HL-60/S4 treated with retinoic acid at 250 ng/mL for 4 days and 3 days (cell line): ENCODE data around the gene F11R.
"Not testable (repeated sequence)": the region's sequence is repeated elsewhere in the genome, so short reads cannot be mapped to it uniquely, and the experiment has no call there.

Experiments used
- in situ Hi-C: fragments of 300-500 bp; cut with MboI; formaldehyde crosslinking; loops from 2 replicates; pipeline ENCODE4 v1.7.0; 2022; ENCODE audit warnings: low sequenced_read_pairs

The F11R gene

GRCh38 chr1:161044908-161045735, 24.2 kb upstream of the F11R start:
- in situ Hi-C loops: no loop called here

GRCh38 chr1:161044535-161044907, 23.6 kb upstream of the F11R start:
- in situ Hi-C loops: no loop called here

- in situ Hi-C loops: no loop called here
Measured at GRCh38 chr1:161039546-161039945, 18.6 kb upstream of the F11R start.

GRCh38 chr1:161039154-161039545, 18.2 kb upstream of the F11R start:
- in situ Hi-C loops: no loop called here

GRCh38 chr1:161038523-161039153, 17.7 kb upstream of the F11R start, which contains the start of gene TSTD1:
TSS of gene TSTD1 (minus strand) at chr1:161038964. CDS start at chr1:161038889, 75 bp downstream.
- in situ Hi-C loops: no loop called here

GRCh38 chr1:161037661-161038522, 16.9 kb upstream of the F11R start:
- in situ Hi-C loops: no loop called here

- in situ Hi-C loops: no loop called here
Measured at GRCh38 chr1:161033751-161034150, 12.8 kb upstream of the F11R start.

- in situ Hi-C loops: no loop called here
Measured at GRCh38 chr1:161032409-161032808, 11.5 kb upstream of the F11R start.

- in situ Hi-C loops: no loop called here
Measured at GRCh38 chr1:161031874-161032273, 10.9 kb upstream of the F11R start.

- in situ Hi-C loops: not testable (repeated sequence)
Measured at GRCh38 chr1:161029466-161029865, 8.5 kb upstream of the F11R start.

- in situ Hi-C loops: not testable (repeated sequence)
Measured at GRCh38 chr1:161026954-161027353, 6.0 kb upstream of the F11R start.

GRCh38 chr1:161022432-161022831, 1.5 kb upstream of the F11R start:
- in situ Hi-C loops: not testable (repeated sequence)

GRCh38 chr1:161021970-161022353, 1.0 kb upstream of the F11R start:
- in situ Hi-C loops: no loop called here

- in situ Hi-C loops: no loop called here
Measured at GRCh38 chr1:161021165-161021969, 415 bp upstream of the F11R start.

- in situ Hi-C loops: no loop called here
Measured at GRCh38 chr1:161019751-161020495, 1.0 kb downstream of the F11R start.

GRCh38 chr1:161019111-161019660, 1.8 kb downstream of the F11R start:
- in situ Hi-C loops: not testable (repeated sequence)

- in situ Hi-C loops: no loop called here
Measured at GRCh38 chr1:161018631-161018930, 2.4 kb downstream of the F11R start.

GRCh38 chr1:161017756-161018630, 3.0 kb downstream of the F11R start:
- in situ Hi-C loops: no loop called here

- in situ Hi-C loops: not testable (repeated sequence)
Measured at GRCh38 chr1:161017181-161017580, 3.8 kb downstream of the F11R start.
